Spleen (tissue), 11 donors: ENCODE data around the gene CYRIA. TPM values are rescaled to one million over a fixed set of nuclear protein-coding genes. Genes with fewer than 3 reads are reported as not detected.
A peak's percentile ranks its signal among the peaks of the same experiment; 100 is the strongest.

ENCODE experiments used
- DNase-seq: peaks from one replicate; pipeline ENCODE4 v3.0.0-alpha.2; 2020
- H3K27ac ChIP-seq, 8 donors: fragments of 200-600 bp; sonication (generic) in 7 of 8; 1 replicate in 4 of 8; 2 replicates in 4 of 8; pipeline versions ENCODE4 v1.5.0 to v1.8.0; 2016 to 2021; ENCODE audit warnings: inconsistent platforms in 4 of 8, mild to moderate bottlenecking in 4 of 8, moderate library complexity in 1 of 8
- H3K27me3 ChIP-seq, 7 donors: fragments of 200-600 bp; sonication (generic) in 6 of 7; replicated peaks in 1 of 7; 1 replicate in 4 of 7; 2 replicates in 3 of 7; pipeline versions ENCODE4 v1.5.0 to v1.8.0; 2016 to 2021; ENCODE audit warnings: inconsistent platforms in 3 of 7, mild to moderate bottlenecking in 1 of 7
- H3K36me3 ChIP-seq, 6 donors: fragments of 200-600 bp; sonication (generic) in 5 of 6; 1 replicate in 4 of 6; 2 replicates in 2 of 6; pipeline versions ENCODE4 v1.5.0 to v1.8.0; 2016 to 2021; ENCODE audit warnings: inconsistent platforms in 2 of 6
- H3K4me1 ChIP-seq, 6 donors: fragments of 200-600 bp; sonication (generic) in 5 of 6; 1 replicate in 3 of 6; 2 replicates in 3 of 6; pipeline versions ENCODE4 v1.5.0 to v1.8.0; 2016 to 2021; ENCODE audit warnings: inconsistent platforms in 3 of 6
- H3K4me3 ChIP-seq, 8 donors: fragments of 200-600 bp; sonication (generic) in 7 of 8; 1 replicate in 4 of 8; 2 replicates in 4 of 8; pipeline versions ENCODE4 v1.5.0 to v1.8.0; 2016 to 2021; ENCODE audit warnings: inconsistent platforms in 4 of 8, mild to moderate bottlenecking in 4 of 8, moderate library complexity in 2 of 8
- H3K9me3 ChIP-seq, 8 donors: fragments of 200-600 bp; sonication (generic) in 7 of 8; 1 replicate in 4 of 8; 2 replicates in 4 of 8; pipeline versions ENCODE4 v1.5.0 to v1.8.0; 2016 to 2021; ENCODE audit warnings: inconsistent platforms in 4 of 8
- POLR2A ChIP-seq, 3 donors: fragments of 450-650 bp; IDR thresholded peaks; one replicate each; pipeline ENCODE4 v1.5.1; 2017; ENCODE audit warnings: antibody characterized with exemption in 3 of 3, mild to moderate bottlenecking in 1 of 3
- POLR2AphosphoS5 ChIP-seq, 3 donors: sonication (generic); formaldehyde crosslinking; IDR thresholded peaks; one replicate each; pipeline ENCODE4 v1.5.1; 2017; ENCODE audit warnings: antibody characterized with exemption in 3 of 3
- WGBS, 5 donors: extraction: QIAGEN DNeasy Blood & Tissue Kit in 3 of 5; methylation state at CpG; one replicate each; pipeline versions ENCODE4 v1.1.5 to v1.1.7; 2013 to 2018; 5-methylcytosine and 5-hydroxymethylcytosine counted together
- intact Hi-C: fragments of 100-400 bp; cut with DNase I; formaldehyde crosslinking; loops from one replicate; pipeline ENCODE4 v1.15.0; 2023; ENCODE audit warnings: low total_unique reads
- polyA plus RNA-seq, 3 donors: library from polyadenylated mRNA; stranded (reverse); fragments of 200-250 nt; gene quantifications; one replicate each; pipeline ENCODE4 v1.2.1, GENCODE V29; 2013
- total RNA-seq, 7 donors: library from RNA; depleted of rRNA in 3 of 7; stranded (reverse); fragments of >200 nt in 3 of 7; fragmentation: NEBNext Ultra II Directional in 4 of 7; extraction: Animal tissue kit (Norgen Biotek cat#: 25700) in 4 of 7; gene quantifications; one replicate each; pipeline versions ENCODE4 v1.1.0 to v1.2.1, GENCODE V29; 2016 to 2021
- TF ChIP-seq, protein P1 (sequence below), 11 experiments: fragments of 200-600 bp in 7 of 11; fragments of 450-650 bp in 4 of 11; sonication (generic) in 4 of 11; IDR thresholded peaks in 8 of 11; conservative IDR thresholded peaks in 3 of 11; 1 replicate in 7 of 11; 2 replicates in 4 of 11; pipeline versions ENCODE4 v1.4.0 to v1.8.0; 2016 to 2021; ENCODE audit warnings: antibody characterized with exemption in 11 of 11, inconsistent platforms in 4 of 11, mild to moderate bottlenecking in 1 of 11
- donor health status: healthy with polysubstance abuse.
- donor health status: DM: no; HTN: no; CAD: no; lungs with moderate emphysema.
- donor health status: DM: no; HTN: no; CAD: no.
- donor health status: Bipolar disorder and iron deficiency.
- donor health status: healthy.
- donor health status: DM: no; HTN: no; CAD: no.
- donor health status: DM: yes; HTN: yes; CAD: no.

CYRIA gene
- total and polyA plus RNA-seq, 10 donors = 11.1 to 87.9 (median 65.7) TPM

DNA sequence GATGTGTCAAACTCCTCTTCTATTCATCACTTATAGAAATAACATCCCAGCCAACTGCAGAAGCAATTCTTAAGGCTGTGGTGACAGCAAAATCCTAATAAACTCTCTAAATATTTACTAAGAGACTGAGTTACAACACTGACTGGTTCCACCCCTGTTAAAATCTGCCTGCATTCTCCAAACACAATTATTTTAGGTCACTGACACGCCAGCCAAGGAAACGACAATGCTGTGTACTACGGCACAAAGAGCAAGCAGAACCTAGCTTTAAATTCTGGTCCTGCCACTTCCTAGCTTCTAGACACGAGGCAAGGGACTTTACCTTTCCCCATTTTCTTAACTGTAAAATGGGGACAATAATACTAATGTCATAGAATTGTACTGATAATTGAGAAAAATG, 4.1 kb downstream of the CYRIA start:
- H3K4me1 ChIP-seq = peaks cover 60 to 96% (median 90%) of the 10 kb centered on the region in 6 donors
- no peak for DNase-seq
- intact Hi-C loops = loop anchor here (5.0 kb wide), 1 partner anchor 39 kb away; no protein-coding TSS in a partner anchor
- TF ChIP-seq POLR2AphosphoS5 (IDR thresholded peaks at IDR 0.05) = peak in 1 of 3 donors; percentile 44
- TF ChIP-seq, protein P1, sequence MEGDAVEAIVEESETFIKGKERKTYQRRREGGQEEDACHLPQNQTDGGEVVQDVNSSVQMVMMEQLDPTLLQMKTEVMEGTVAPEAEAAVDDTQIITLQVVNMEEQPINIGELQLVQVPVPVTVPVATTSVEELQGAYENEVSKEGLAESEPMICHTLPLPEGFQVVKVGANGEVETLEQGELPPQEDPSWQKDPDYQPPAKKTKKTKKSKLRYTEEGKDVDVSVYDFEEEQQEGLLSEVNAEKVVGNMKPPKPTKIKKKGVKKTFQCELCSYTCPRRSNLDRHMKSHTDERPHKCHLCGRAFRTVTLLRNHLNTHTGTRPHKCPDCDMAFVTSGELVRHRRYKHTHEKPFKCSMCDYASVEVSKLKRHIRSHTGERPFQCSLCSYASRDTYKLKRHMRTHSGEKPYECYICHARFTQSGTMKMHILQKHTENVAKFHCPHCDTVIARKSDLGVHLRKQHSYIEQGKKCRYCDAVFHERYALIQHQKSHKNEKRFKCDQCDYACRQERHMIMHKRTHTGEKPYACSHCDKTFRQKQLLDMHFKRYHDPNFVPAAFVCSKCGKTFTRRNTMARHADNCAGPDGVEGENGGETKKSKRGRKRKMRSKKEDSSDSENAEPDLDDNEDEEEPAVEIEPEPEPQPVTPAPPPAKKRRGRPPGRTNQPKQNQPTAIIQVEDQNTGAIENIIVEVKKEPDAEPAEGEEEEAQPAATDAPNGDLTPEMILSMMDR (IDR thresholded peaks at IDR 0.05 in 8 of 11, conservative IDR thresholded peaks at IDR 0.05 in 3 of 11) = no peak
- H3K27me3 ChIP-seq = peaks cover 0 to 15% (median 0%) of the 10 kb centered on the region in 7 donors
- H3K4me3 ChIP-seq = peak overlapping the region in 1 of 8 donors; percentile 79
- 54 to 86% (median 70%) methylated on average over 4 of the region's 4 CpGs for WGBS, 5 donors
- peak overlapping the region; percentile 43 to 95 (median 86) for H3K27ac ChIP-seq
- no peaks in the 10 kb centered on the region for H3K9me3 ChIP-seq
- H3K36me3 ChIP-seq = peaks cover 0 to 14% (median 0%) of the 10 kb centered on the region in 6 donors

DNA sequence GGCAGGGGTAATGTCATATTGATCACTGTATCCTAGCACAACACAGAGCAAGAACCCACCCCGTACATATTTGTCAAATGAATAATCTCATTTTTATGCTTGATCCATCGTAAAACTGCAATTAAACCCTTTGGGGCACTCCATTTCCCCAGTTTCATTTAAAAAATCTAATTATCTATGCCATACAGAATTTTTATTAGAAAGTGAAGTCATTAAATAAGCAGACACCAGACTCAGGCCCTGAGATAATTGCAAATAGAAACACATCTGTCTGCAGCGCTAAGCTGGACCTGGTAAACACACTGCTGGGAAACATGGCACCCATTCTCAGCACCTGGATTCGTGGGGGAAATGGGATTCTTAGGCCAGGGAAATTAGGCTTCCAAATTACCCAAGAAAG, 5.1 kb downstream of the CYRIA start:
- Histone ChIP-seq H3K36me3 (peaks cover 0 to 14% (median 0%) of the 10 kb centered on the region in 6 donors), H3K4me3 (no peak overlapping the region), H3K4me1 (peaks cover 61 to 98% (median 92%) of the 10 kb centered on the region in 6 donors), H3K9me3 (no peaks in the 10 kb centered on the region), H3K27ac (peak overlapping the region in 7 of 8 donors; percentile 63 to 95 (median 87)), H3K27me3 (peaks cover 0 to 11% (median 0%) of the 10 kb centered on the region in 7 donors)
- TF ChIP-seq, protein P1 (IDR thresholded peaks at IDR 0.05 in 8 of 11, conservative IDR thresholded peaks at IDR 0.05 in 3 of 11) = no peak
- TF ChIP-seq POLR2A (IDR thresholded peaks at IDR 0.05) (no peak), POLR2AphosphoS5 (IDR thresholded peaks at IDR 0.05) (no peak)
- DNase-seq = no peak
- intact Hi-C loops = loop anchor here (5.0 kb wide), 1 partner anchor 38 kb away; no protein-coding TSS in a partner anchor
- 66 to 91% (median 68%) methylated on average over 4 of the region's 4 CpGs for WGBS, 5 donors

DNA sequence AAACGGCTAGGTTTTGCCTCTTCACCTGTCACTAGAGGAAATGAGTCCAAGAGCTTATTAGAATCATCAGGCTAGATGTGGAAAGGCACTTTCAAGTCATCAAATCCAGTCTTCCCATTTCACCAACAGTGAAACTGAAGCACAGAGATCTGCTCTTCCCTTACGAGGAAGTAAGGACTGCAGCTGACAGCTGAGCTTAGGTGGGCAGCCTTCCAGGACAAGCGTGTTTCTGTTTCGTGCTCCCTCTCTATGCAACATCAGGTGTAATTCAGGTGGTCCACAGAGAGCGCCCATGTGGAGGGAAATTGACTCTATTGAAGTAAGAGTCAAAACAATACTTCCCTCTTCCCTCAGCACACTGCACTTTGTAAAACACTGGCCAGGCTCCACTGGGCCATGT, 5.5 kb downstream of the CYRIA start:
- Histone ChIP-seq H3K4me1 (peaks cover 65 to 100% (median 96%) of the 10 kb centered on the region in 6 donors), H3K36me3 (peaks cover 0 to 14% (median 0%) of the 10 kb centered on the region in 6 donors), H3K9me3 (no peaks in the 10 kb centered on the region), H3K27ac (peak overlapping the region in 7 of 8 donors; percentile 63 to 95 (median 87)), H3K27me3 (peaks cover 0 to 8% (median 0%) of the 10 kb centered on the region in 7 donors), H3K4me3 (no peak overlapping the region)
- intact Hi-C loops = loop anchor here (5.0 kb wide), 1 partner anchor 38 kb away; no protein-coding TSS in a partner anchor
- 39 to 54% (median 47%) methylated on average over 5 of the region's 5 CpGs for WGBS, 5 donors
- TF ChIP-seq POLR2AphosphoS5 (IDR thresholded peaks at IDR 0.05) (peak in 1 of 3 donors; percentile 71), POLR2A (IDR thresholded peaks at IDR 0.05) (no peak)
- TF ChIP-seq, protein P1 (IDR thresholded peaks at IDR 0.05 in 8 of 11, conservative IDR thresholded peaks at IDR 0.05 in 3 of 11) = no peak
- no peak for DNase-seq

DNA sequence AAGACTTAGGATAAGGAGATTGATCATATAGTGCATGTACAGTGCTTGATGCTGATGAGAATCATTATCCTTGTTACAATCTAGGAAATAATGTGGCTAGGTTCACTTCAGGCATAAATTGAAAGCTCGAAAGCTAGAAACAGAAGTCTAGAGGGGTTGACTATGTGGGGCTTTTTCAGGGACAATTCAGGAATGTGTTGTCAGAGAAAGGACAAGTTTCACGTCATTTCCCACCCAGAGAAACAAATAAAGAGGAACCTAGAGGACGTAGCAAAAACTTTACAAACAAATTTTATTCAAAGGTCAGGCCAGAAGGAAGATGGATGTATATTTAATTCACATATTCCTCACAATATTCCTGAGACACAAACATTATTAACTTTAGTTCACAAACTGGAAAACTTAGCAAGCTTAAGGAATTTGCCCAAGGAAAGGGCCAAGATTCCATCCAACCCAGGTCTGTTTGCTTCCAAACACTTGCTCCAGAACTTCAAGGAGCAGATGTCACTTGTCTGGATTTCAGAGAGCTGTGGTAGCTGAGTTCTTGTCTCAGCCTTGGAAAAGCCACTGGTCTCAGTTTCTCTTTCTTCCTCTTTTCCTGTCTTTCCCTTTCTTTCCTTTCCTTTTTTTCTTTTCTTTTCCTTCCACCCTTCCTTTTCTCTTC, 7.4 kb downstream of the CYRIA start:
- Histone ChIP-seq H3K4me1 (peaks cover 71 to 100% (median 100%) of the 10 kb centered on the region in 6 donors), H3K36me3 (peaks cover 0 to 14% (median 0%) of the 10 kb centered on the region in 6 donors), H3K9me3 (no peaks in the 10 kb centered on the region), H3K27ac (peak overlapping the region; percentile 74 to 95 (median 86)), H3K4me3 (peak overlapping the region in 1 of 8 donors; percentile 16), H3K27me3 (no peaks in the 10 kb centered on the region)
- no peak for DNase-seq
- 31 to 56% (median 46%) methylated on average over 3 of the region's 3 CpGs for WGBS, 5 donors
- intact Hi-C loops = no loop called here
- TF ChIP-seq, protein P1 (IDR thresholded peaks at IDR 0.05 in 8 of 11, conservative IDR thresholded peaks at IDR 0.05 in 3 of 11) = peak in 1 of 11 experiments; percentile 10
- TF ChIP-seq POLR2A (IDR thresholded peaks at IDR 0.05) (no peak), POLR2AphosphoS5 (IDR thresholded peaks at IDR 0.05) (peak in 1 of 3 donors; percentile 47)
